Esophagus squamous epithelium (tissue), 5 donors: ENCODE data around the gene KRTAP13-3. TPM values are rescaled to one million over a fixed set of nuclear protein-coding genes. Genes with fewer than 3 reads are reported as not detected.
A peak's percentile ranks its signal among the peaks of the same experiment; 100 is the strongest.

ENCODE experiments used
- DNase-seq: peaks from one replicate; lab custom pipeline; 2025; lab: John Stamatoyannopoulos, UW
- H3K27ac ChIP-seq, 4 donors: fragments of 200-600 bp; sonication (generic); one replicate each; pipeline ENCODE4 v1.5.1; 2016 to 2019; ENCODE audit warnings: mild to moderate bottlenecking in 1 of 4
- H3K27me3 ChIP-seq, 4 donors: fragments of 200-600 bp; sonication (generic); 1 replicate in 3 of 4; 2 replicates in 1 of 4; pipeline versions ENCODE4 v1.5.1 to v1.6.0; 2017 to 2021; ENCODE audit warnings: antibody characterized with exemption in 1 of 4
- H3K36me3 ChIP-seq, 3 donors: fragments of 200-600 bp; sonication (generic); one replicate each; pipeline ENCODE4 v1.5.1; 2016 to 2019
- H3K4me1 ChIP-seq, 3 donors: fragments of 200-600 bp; sonication (generic); one replicate each; pipeline ENCODE4 v1.5.1; 2017 to 2019
- H3K4me3 ChIP-seq, 4 donors: fragments of 200-600 bp; sonication (generic); 1 replicate in 3 of 4; 2 replicates in 1 of 4; pipeline ENCODE4 v1.5.1; 2016 to 2019; ENCODE audit warnings: mild to moderate bottlenecking in 2 of 4, moderate library complexity in 1 of 4
- H3K9me3 ChIP-seq, 3 donors: fragments of 200-600 bp; sonication (generic); one replicate each; pipeline ENCODE4 v1.5.1; 2016 to 2019
- POLR2A ChIP-seq, 4 donors: fragments of 450-650 bp; IDR thresholded peaks; one replicate each; pipeline ENCODE4 v1.6.1; 2017; ENCODE audit warnings: antibody characterized with exemption in 4 of 4, mild to moderate bottlenecking in 4 of 4, moderate library complexity in 3 of 4
- WGBS, 2 donors: methylation state at CpG; one replicate each; pipeline ENCODE4 v1.1.5; 2018; 5-methylcytosine and 5-hydroxymethylcytosine counted together
- intact Hi-C: fragments of 100-400 bp; cut with DNase I; formaldehyde crosslinking; loops from one replicate; pipeline ENCODE4 v1.15.0; 2022
- total RNA-seq, 4 donors: library from RNA; depleted of rRNA; stranded (reverse); fragments of >200 nt; gene quantifications; one replicate each; pipeline ENCODE4 v1.1.0, GENCODE V29; 2016
- TF ChIP-seq, protein P1 (sequence below), 6 experiments: fragments of 450-650 bp in 4 of 6; fragments of 200-600 bp in 2 of 6; sonication (generic) in 2 of 6; IDR thresholded peaks; one replicate each; pipeline ENCODE4 v1.5.1; 2016 to 2019; ENCODE audit warnings: antibody characterized with exemption in 6 of 6, mild to moderate bottlenecking in 4 of 6, moderate library complexity in 4 of 6
- donor health status: DM: yes; HTN: yes; CAD: no.

KRTAP13-3 gene
- total RNA-seq, 4 donors from 2014 or later: not detected

DNA sequence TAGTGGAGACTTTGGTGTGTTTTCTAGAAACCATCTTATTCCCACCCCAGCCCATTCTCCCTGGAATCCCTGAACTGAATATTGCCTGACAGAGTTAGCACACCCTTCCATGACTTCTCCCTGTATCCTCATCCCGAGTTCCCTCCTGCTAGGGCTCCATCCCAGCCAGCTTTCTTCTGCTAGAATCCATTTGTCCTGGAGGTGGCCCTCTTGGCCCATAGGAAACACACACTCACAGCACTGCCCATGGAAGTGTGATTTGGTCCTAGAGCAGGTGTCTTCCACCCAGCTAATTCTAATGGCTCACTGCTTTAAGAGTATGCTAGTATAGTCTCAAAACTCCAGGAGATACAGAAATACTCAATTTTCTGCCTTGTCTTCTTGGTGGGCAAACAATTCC lies 18.5 kb upstream of the KRTAP13-3 start:
- H3K9me3 ChIP-seq: no peaks in the 10 kb centered on the region
- no peaks in the 10 kb centered on the region for H3K27me3 ChIP-seq
- intact Hi-C loops: no loop called here
- 56 to 57% methylated on average over 1 of the region's 1 CpG for WGBS, 2 donors
- H3K36me3 ChIP-seq: no peaks in the 10 kb centered on the region
- no peak overlapping the region for H3K4me3 ChIP-seq
- H3K4me1 ChIP-seq: no peaks in the 10 kb centered on the region
- DNase-seq: no peak
- H3K27ac ChIP-seq: no peak overlapping the region
- TF ChIP-seq, protein P1, sequence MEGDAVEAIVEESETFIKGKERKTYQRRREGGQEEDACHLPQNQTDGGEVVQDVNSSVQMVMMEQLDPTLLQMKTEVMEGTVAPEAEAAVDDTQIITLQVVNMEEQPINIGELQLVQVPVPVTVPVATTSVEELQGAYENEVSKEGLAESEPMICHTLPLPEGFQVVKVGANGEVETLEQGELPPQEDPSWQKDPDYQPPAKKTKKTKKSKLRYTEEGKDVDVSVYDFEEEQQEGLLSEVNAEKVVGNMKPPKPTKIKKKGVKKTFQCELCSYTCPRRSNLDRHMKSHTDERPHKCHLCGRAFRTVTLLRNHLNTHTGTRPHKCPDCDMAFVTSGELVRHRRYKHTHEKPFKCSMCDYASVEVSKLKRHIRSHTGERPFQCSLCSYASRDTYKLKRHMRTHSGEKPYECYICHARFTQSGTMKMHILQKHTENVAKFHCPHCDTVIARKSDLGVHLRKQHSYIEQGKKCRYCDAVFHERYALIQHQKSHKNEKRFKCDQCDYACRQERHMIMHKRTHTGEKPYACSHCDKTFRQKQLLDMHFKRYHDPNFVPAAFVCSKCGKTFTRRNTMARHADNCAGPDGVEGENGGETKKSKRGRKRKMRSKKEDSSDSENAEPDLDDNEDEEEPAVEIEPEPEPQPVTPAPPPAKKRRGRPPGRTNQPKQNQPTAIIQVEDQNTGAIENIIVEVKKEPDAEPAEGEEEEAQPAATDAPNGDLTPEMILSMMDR (IDR thresholded peaks at IDR 0.05): no peak
- no peak for TF ChIP-seq POLR2A (IDR thresholded peaks at IDR 0.05)

DNA sequence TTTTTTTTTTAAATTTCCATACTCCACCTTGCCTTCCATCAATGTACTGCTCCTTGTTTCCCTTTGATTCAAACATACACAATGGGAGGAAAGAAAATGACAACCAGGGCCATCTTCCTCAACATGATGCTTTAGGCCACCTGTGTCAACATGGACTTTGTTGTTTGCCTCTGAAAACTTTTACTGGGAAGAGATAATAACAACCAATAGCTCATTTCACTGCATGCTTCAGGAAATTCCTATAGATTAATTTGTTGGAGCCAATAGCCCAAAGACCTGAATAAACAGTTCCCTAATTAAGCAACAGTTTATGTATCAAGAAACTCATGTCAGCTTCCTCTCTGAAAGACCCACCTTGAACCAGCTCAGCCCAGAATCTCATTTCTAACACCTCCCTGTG lies 17.5 kb upstream of the KRTAP13-3 start:
- Histone ChIP-seq H3K4me1 (no peaks in the 10 kb centered on the region), H3K9me3 (no peaks in the 10 kb centered on the region), H3K27me3 (no peaks in the 10 kb centered on the region), H3K36me3 (no peaks in the 10 kb centered on the region), H3K27ac (no peak overlapping the region), H3K4me3 (no peak overlapping the region)
- no peak for TF ChIP-seq POLR2A (IDR thresholded peaks at IDR 0.05)
- TF ChIP-seq, protein P1 (IDR thresholded peaks at IDR 0.05): no peak
- no peak for DNase-seq
- intact Hi-C loops: no loop called here

- WGBS, 2 donors: 86 to 88% methylated on average over 5 of the region's 5 CpGs
- Histone ChIP-seq H3K27me3 (no peaks in the 10 kb centered on the region), H3K4me1 (no peaks in the 10 kb centered on the region), H3K4me3 (no peak within 1 kb of the TSS), H3K9me3 (no peaks in the 10 kb centered on the region), H3K36me3 (no peaks in the 10 kb centered on the region), H3K27ac (no peak within 1 kb of the TSS)
- TF ChIP-seq, protein P1 (IDR thresholded peaks at IDR 0.05): no peak
- no peak for TF ChIP-seq POLR2A (IDR thresholded peaks at IDR 0.05)
- DNase-seq: no peak
- intact Hi-C loops: no loop called here
Measured at GRCh38 chr21:30439975-30440374, 14.2 kb upstream of the KRTAP13-3 start, which contains the start of gene KRTAP15-1. KRTAP15-1 (plus strand) TSS chr21:30440275; CDS start chr21:30440328, 53 bp downstream.

GRCh38 chr21:30437010-30437565 lies 11.4 kb upstream of the KRTAP13-3 start:
- H3K27ac ChIP-seq: no peak overlapping the region
- 61 to 62% methylated on average over 3 of the region's 3 CpGs for WGBS, 2 donors

GRCh38 chr21:30434033-30434631 lies 8.4 kb upstream of the KRTAP13-3 start:
- intact Hi-C loops: no loop called here
- Histone ChIP-seq H3K27ac (no peak overlapping the region), H3K4me3 (no peak overlapping the region), H3K27me3 (no peaks in the 10 kb centered on the region), H3K4me1 (no peaks in the 10 kb centered on the region), H3K36me3 (no peaks in the 10 kb centered on the region), H3K9me3 (no peaks in the 10 kb centered on the region)
- DNase-seq: no peak
- 35 to 41% methylated on average over 10 of the region's 10 CpGs for WGBS, 2 donors
- no peak for TF ChIP-seq POLR2A (IDR thresholded peaks at IDR 0.05)
- TF ChIP-seq, protein P1 (IDR thresholded peaks at IDR 0.05): peak in 5 of 6 experiments; percentile 17 to 56 (median 35)

More at GRCh38 chr21:30437010-30437565, 11.4 kb upstream of the KRTAP13-3 start:
- no peaks in the 10 kb centered on the region for H3K4me1 ChIP-seq
- H3K36me3 ChIP-seq: no peaks in the 10 kb centered on the region
- TF ChIP-seq, protein P1 (IDR thresholded peaks at IDR 0.05): no peak
- TF ChIP-seq POLR2A (IDR thresholded peaks at IDR 0.05): no peak
- DNase-seq: no peak
- intact Hi-C loops: no loop called here
- no peaks in the 10 kb centered on the region for H3K9me3 ChIP-seq
- no peaks in the 10 kb centered on the region for H3K27me3 ChIP-seq
- no peak overlapping the region for H3K4me3 ChIP-seq
